WTC11 (cell line): ENCODE measurements around the gene UVRAG. TPM values are rescaled to one million over a fixed set of nuclear protein-coding genes. Genes with fewer than 3 reads are reported as not detected.

Experiments
- ATAC-seq: fragments of 200-7000 bp; cut with Tn5 transposase; 2 replicates; pipeline ENCODE4 v1.10.0; 2021; ENCODE audit warnings: mild to moderate bottlenecking, moderate library complexity
- CTCF ChIA-PET: fragments of 300-600 bp; sonication (Branson Sonifier 250); formaldehyde crosslinking; loops from one replicate; lab custom pipeline; 2021; ENCODE audit warnings: antibody characterized with exemption; lab: Charles Lee
- POLR2A ChIA-PET: fragments of 350-600 bp; sonication (Branson Sonifier 250); formaldehyde crosslinking; loops from one replicate; lab custom pipeline; 2021; ENCODE audit warnings: antibody characterized with exemption; lab: Charles Lee
- DNase-seq: peaks from one replicate; pipeline ENCODE4 v3.0.0; 2021; ENCODE audit warnings: low spot score
- H3K27ac Mint-ChIP-seq: 2 replicates; pipeline ENCODE4 v1.8.0; 2021; ENCODE audit warnings: mixed read lengths
- H3K27me3 Mint-ChIP-seq: 2 replicates; pipeline ENCODE4 v1.8.0; 2021; ENCODE audit warnings: low read depth, mild to moderate bottlenecking, moderate library complexity, mixed read lengths
- H3K36me3 Mint-ChIP-seq: 2 replicates; pipeline ENCODE4 v1.8.0; 2021; ENCODE audit warnings: mixed read lengths
- H3K4me1 Mint-ChIP-seq: 2 replicates; pipeline ENCODE4 v1.8.0; 2022; ENCODE audit warnings: mixed read lengths
- H3K4me3 Mint-ChIP-seq: 2 replicates; pipeline ENCODE4 v1.8.0; 2021; ENCODE audit warnings: mild to moderate bottlenecking, moderate library complexity, mixed read lengths
- H3K9me3 Mint-ChIP-seq: 2 replicates; pipeline ENCODE4 v1.8.0; 2021; ENCODE audit warnings: mixed read lengths
- AFF4 ChIP-seq: sonication (generic); formaldehyde crosslinking; IDR thresholded peaks from 2 replicates; pipeline ENCODE4 v1.8.1; 2023; ENCODE audit warnings: mild to moderate bottlenecking, missing genetic modification reagents, borderline replicate concordance
- ATF1 ChIP-seq: sonication (generic); formaldehyde crosslinking; IDR thresholded peaks from 2 replicates; pipeline ENCODE4 v1.8.1; 2023; ENCODE audit warnings: mild to moderate bottlenecking, moderate library complexity, missing genetic modification reagents
- CREM ChIP-seq: sonication (generic); formaldehyde crosslinking; IDR thresholded peaks from 2 replicates; pipeline ENCODE4 v1.8.1; 2022; ENCODE audit warnings: mild to moderate bottlenecking, missing genetic modification reagents, moderate library complexity
- E2F4 ChIP-seq: sonication (generic); formaldehyde crosslinking; IDR thresholded peaks from 2 replicates; pipeline ENCODE4 v1.8.1; 2022; ENCODE audit warnings: low read depth, mild to moderate bottlenecking, moderate library complexity, missing genetic modification reagents, borderline replicate concordance
- ELF4 ChIP-seq: sonication (generic); formaldehyde crosslinking; IDR thresholded peaks from 2 replicates; pipeline ENCODE4 v1.8.1; 2022; ENCODE audit warnings: low read depth, mild to moderate bottlenecking, moderate library complexity, missing genetic modification reagents
- ERG ChIP-seq: fragments of 250-450 bp; sonication (Bioruptor Pico); IDR thresholded peaks from 2 replicates; pipeline ENCODE4 v1.8.0; 2021; ENCODE audit warnings: mild to moderate bottlenecking
- FOXK1 ChIP-seq: sonication (generic); formaldehyde crosslinking; IDR thresholded peaks from 2 replicates; pipeline ENCODE4 v1.8.0; 2022; ENCODE audit warnings: mild to moderate bottlenecking, moderate library complexity, missing genetic modification reagents
- FOXP1 ChIP-seq: sonication (generic); formaldehyde crosslinking; IDR thresholded peaks from 2 replicates; pipeline ENCODE4 v1.8.0; 2022; ENCODE audit warnings: missing genetic modification reagents, mild to moderate bottlenecking, moderate library complexity, borderline replicate concordance
- MXD4 ChIP-seq: fragments of 250-450 bp; sonication (Bioruptor Pico); IDR thresholded peaks from 2 replicates; pipeline ENCODE4 v1.8.0; 2021; ENCODE audit warnings: mild to moderate bottlenecking, moderate library complexity, borderline replicate concordance
- NFYB ChIP-seq: sonication (generic); formaldehyde crosslinking; conservative IDR thresholded peaks from 2 replicates; pipeline ENCODE4 v1.8.0; 2022; ENCODE audit warnings: low read depth, missing genetic modification reagents
- USF2 ChIP-seq: sonication (generic); formaldehyde crosslinking; IDR thresholded peaks from 2 replicates; pipeline ENCODE4 v1.8.1; 2023; ENCODE audit warnings: mild to moderate bottlenecking, missing genetic modification reagents, moderate library complexity
- ZBTB21 ChIP-seq: sonication (generic); formaldehyde crosslinking; IDR thresholded peaks from 2 replicates; pipeline ENCODE4 v1.8.1; 2023; ENCODE audit warnings: mild to moderate bottlenecking, missing genetic modification reagents, borderline replicate concordance
- ZNF317 ChIP-seq: sonication (generic); formaldehyde crosslinking; IDR thresholded peaks from 2 replicates; pipeline ENCODE4 v1.8.1; 2023; ENCODE audit warnings: low read depth, mild to moderate bottlenecking, moderate library complexity, missing genetic modification reagents, borderline replicate concordance
- total RNA-seq: library from RNA; stranded (reverse); gene quantifications from 3 replicates; pipeline ENCODE4 v1.2.3, GENCODE V29; 2021
- TF ChIP-seq, protein P1 (sequence below): sonication (generic); formaldehyde crosslinking; IDR thresholded peaks from 2 replicates; pipeline ENCODE4 v1.8.1; 2022; ENCODE audit warnings: missing genetic modification reagents, borderline replicate concordance
- TF ChIP-seq, protein P2 (sequence below): sonication (generic); formaldehyde crosslinking; conservative IDR thresholded peaks from 2 replicates; pipeline ENCODE4 v1.8.1; 2022; ENCODE audit warnings: mild to moderate bottlenecking, missing genetic modification reagents
- TF ChIP-seq, protein P3 (sequence below): sonication (generic); formaldehyde crosslinking; conservative IDR thresholded peaks from 2 replicates; pipeline ENCODE4 v1.8.1; 2023; ENCODE audit warnings: mild to moderate bottlenecking, low read depth, missing genetic modification reagents, moderate library complexity
- TF ChIP-seq, protein P4 (sequence below): sonication (generic); formaldehyde crosslinking; IDR thresholded peaks from 2 replicates; pipeline ENCODE4 v1.8.1; 2022; ENCODE audit warnings: mild to moderate bottlenecking, missing genetic modification reagents, moderate library complexity, borderline replicate concordance

Gene UVRAG
- total RNA-seq, 1 experiment from 2014 or later = 14.5 TPM

- TF ChIP-seq E2F4 (no peak), ZBTB21 (CRISPR knock-in tag) (no peak), ERG (CRISPR knock-in tag) (no peak), CREM (CRISPR knock-in tag) (no peak), AFF4 (CRISPR knock-in tag) (no peak), ATF1 (no peak), ELF4 (CRISPR knock-in tag) (no peak), ZNF317 (CRISPR knock-in tag) (no peak)
- TF ChIP-seq, protein P1, sequence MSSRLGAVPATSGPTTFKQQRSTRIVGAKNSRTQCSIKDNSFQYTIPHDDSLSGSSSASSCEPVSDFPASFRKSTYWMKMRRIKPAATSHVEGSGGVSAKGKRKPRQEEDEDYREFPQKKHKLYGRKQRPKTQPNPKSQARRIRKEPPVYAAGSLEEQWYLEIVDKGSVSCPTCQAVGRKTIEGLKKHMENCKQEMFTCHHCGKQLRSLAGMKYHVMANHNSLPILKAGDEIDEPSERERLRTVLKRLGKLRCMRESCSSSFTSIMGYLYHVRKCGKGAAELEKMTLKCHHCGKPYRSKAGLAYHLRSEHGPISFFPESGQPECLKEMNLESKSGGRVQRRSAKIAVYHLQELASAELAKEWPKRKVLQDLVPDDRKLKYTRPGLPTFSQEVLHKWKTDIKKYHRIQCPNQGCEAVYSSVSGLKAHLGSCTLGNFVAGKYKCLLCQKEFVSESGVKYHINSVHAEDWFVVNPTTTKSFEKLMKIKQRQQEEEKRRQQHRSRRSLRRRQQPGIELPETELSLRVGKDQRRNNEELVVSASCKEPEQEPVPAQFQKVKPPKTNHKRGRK = no peak
- TF ChIP-seq, all 79 proteins: peak for 0
These were observed 43.6 kb downstream of the UVRAG start (continued) for GRCh38 chr11:75858613-75859012.

DNA sequence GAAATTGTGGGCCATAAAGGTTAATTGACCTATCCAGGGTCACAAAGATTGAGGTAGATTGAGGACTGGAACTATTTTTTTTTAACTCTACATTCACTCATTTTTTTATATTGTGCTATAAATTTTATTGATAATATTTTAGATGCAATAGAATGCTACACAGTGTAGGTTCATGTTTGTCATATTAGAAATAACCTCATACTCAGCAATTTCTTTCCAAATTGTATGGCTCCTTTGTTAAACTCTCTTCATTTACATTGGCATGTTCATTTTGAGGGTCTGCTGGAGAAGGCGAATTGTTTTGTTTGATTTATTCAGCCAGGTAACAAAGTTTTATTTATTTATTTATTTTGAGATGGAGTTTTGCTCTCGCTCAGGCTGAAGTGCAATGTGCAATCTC, 44.6 kb downstream of the UVRAG start:
- no peak overlapping the region for H3K4me3 Mint-ChIP-seq
- ATAC-seq = no peak
- CTCF ChIA-PET = no interaction called here

DNA sequence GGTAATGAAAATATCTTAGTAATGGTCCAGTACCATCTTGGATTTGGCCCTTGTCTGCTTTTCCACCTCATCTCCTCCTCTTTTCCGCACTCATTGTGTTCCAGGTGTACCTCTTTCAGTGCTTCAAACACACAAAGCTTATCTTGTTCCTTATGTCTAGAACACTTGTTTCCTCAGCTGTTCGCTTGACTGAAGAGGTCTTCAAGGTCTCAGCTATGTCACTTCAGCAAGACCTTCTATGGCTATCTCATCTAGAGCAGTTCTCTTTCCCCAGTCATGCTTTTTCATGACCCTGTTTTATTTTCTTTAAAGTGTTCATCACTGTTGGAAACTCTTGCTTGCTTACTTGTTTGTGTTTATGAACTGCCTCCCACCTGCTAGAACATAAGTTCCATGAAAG, 47.4 kb downstream of the UVRAG start:
- H3K4me3 Mint-ChIP-seq = no peak overlapping the region
- CTCF ChIA-PET = interaction anchor here (1.1 kb wide), 1 partner anchor 139 kb away, joined by 5 read pairs; no protein-coding TSS in a partner anchor
- H3K27me3 Mint-ChIP-seq = no peaks in the 10 kb centered on the region
- H3K36me3 Mint-ChIP-seq = no peaks in the 10 kb centered on the region
- ATAC-seq (no peak), DNase-seq (no peak)
- H3K4me1 Mint-ChIP-seq = no peaks in the 10 kb centered on the region
- POLR2A ChIA-PET = no interaction called here
- no peak overlapping the region for H3K27ac Mint-ChIP-seq
- H3K9me3 Mint-ChIP-seq = no peaks in the 10 kb centered on the region
- TF ChIP-seq FOXP1 (no peak), FOXK1 (CRISPR knock-in tag) (no peak), USF2 (no peak)
- TF ChIP-seq, protein P2, sequence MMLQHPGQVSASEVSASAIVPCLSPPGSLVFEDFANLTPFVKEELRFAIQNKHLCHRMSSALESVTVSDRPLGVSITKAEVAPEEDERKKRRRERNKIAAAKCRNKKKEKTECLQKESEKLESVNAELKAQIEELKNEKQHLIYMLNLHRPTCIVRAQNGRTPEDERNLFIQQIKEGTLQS = no peak
- TF ChIP-seq, protein P3, sequence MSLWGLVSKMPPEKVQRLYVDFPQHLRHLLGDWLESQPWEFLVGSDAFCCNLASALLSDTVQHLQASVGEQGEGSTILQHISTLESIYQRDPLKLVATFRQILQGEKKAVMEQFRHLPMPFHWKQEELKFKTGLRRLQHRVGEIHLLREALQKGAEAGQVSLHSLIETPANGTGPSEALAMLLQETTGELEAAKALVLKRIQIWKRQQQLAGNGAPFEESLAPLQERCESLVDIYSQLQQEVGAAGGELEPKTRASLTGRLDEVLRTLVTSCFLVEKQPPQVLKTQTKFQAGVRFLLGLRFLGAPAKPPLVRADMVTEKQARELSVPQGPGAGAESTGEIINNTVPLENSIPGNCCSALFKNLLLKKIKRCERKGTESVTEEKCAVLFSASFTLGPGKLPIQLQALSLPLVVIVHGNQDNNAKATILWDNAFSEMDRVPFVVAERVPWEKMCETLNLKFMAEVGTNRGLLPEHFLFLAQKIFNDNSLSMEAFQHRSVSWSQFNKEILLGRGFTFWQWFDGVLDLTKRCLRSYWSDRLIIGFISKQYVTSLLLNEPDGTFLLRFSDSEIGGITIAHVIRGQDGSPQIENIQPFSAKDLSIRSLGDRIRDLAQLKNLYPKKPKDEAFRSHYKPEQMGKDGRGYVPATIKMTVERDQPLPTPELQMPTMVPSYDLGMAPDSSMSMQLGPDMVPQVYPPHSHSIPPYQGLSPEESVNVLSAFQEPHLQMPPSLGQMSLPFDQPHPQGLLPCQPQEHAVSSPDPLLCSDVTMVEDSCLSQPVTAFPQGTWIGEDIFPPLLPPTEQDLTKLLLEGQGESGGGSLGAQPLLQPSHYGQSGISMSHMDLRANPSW (CRISPR knock-in tag) = no peak
- TF ChIP-seq, protein P4, sequence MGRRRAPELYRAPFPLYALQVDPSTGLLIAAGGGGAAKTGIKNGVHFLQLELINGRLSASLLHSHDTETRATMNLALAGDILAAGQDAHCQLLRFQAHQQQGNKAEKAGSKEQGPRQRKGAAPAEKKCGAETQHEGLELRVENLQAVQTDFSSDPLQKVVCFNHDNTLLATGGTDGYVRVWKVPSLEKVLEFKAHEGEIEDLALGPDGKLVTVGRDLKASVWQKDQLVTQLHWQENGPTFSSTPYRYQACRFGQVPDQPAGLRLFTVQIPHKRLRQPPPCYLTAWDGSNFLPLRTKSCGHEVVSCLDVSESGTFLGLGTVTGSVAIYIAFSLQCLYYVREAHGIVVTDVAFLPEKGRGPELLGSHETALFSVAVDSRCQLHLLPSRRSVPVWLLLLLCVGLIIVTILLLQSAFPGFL (CRISPR knock-in tag) = no peak

More for the DNA sequence above, 44.6 kb downstream of the UVRAG start:
- DNase-seq = no peak
- Mint-ChIP-seq H3K9me3 (peaks cover 3% of the 10 kb centered on the region), H3K36me3 (peaks cover 3% of the 10 kb centered on the region; the same call in 1 of the 2 replicates), H3K4me1 (no peaks in the 10 kb centered on the region), H3K27me3 (no peaks in the 10 kb centered on the region), H3K27ac (no peak overlapping the region)
- TF ChIP-seq E2F4 (no peak), MXD4 (CRISPR knock-in tag) (no peak), NFYB (no peak)
- POLR2A ChIA-PET = no interaction called here
